Fibroblast of the aortic adventitia (primary cell): Measurements from ENCODE around the gene COL6A5. TPM values are rescaled to one million over a fixed set of nuclear protein-coding genes. Genes with fewer than 3 reads are reported as not detected.
A peak's percentile ranks its signal among the peaks of the same experiment; 100 is the strongest.

Experiments
- DNase-seq: peaks from one replicate; pipeline ENCODE4 v3.0.0-alpha.2; 2010; ENCODE audit warnings: low read depth
- H3K4me3 ChIP-seq: 2 replicates; pipeline ENCODE4 v1.5.1; 2011; ENCODE audit warnings: low read depth, mild to moderate bottlenecking, control low read depth, low read length, moderate library complexity
- CTCF ChIP-seq: IDR thresholded peaks from 2 replicates; pipeline ENCODE4 v1.5.1; 2011; ENCODE audit warnings: mild to moderate bottlenecking, low read length, control low read depth, inconsistent platforms; ENCODE audit not compliant: insufficient read depth
- total RNA-seq: library from RNA; depleted of rRNA; stranded (reverse); fragments of >200 nt; gene quantifications from 2 replicates; pipeline ENCODE4 v1.2.3, GENCODE V29; 2012; ENCODE audit warnings: low replicate concordance

Gene COL6A5
- under 0.01 TPM in 1 of 2 replicates, not detected in the other for total RNA-seq

- DNase-seq = no peak
- no peak within 1 kb of the TSS for H3K4me3 ChIP-seq
- no peak for TF ChIP-seq CTCF
Measured at GRCh38 chr3:130345487-130346079, at the start of gene COL6A5. Gene COL6A5 (plus strand): TSS chr3:130345672. CDS start chr3:130373639, 27,967 bp downstream.

GRCh38 chr3:130299531-130299930 is 45.9 kb upstream of the COL6A5 start:
- H3K4me3 ChIP-seq = no peak overlapping the region
- no peak for DNase-seq
- no peak for TF ChIP-seq CTCF

GRCh38 chr3:130300888-130301287 is 44.6 kb upstream of the COL6A5 start:
- TF ChIP-seq CTCF = no peak
- no peak for DNase-seq
- no peak overlapping the region for H3K4me3 ChIP-seq

- H3K4me3 ChIP-seq = no peak overlapping the region
- TF ChIP-seq CTCF = no peak
- DNase-seq = no peak
Measured at GRCh38 chr3:130310109-130310508, 35.4 kb upstream of the COL6A5 start.

- no peak for TF ChIP-seq CTCF
- DNase-seq = no peak
- no peak overlapping the region for H3K4me3 ChIP-seq
Measured at GRCh38 chr3:130312374-130312773, 33.1 kb upstream of the COL6A5 start.

GRCh38 chr3:130316169-130316568 is 29.3 kb upstream of the COL6A5 start:
- DNase-seq = peak; percentile 56
- TF ChIP-seq CTCF = no peak
- H3K4me3 ChIP-seq = no peak overlapping the region

- no peak for TF ChIP-seq CTCF
- DNase-seq = no peak
- no peak overlapping the region for H3K4me3 ChIP-seq
Measured at GRCh38 chr3:130323503-130323902, 22.0 kb upstream of the COL6A5 start.
